Heart left ventricle (tissue), 13 donors: ENCODE results near the gene HNRNPK.

Experiments used
- CTCF ChIP-seq, 12 donors: fragments of 200-600 bp; sonication (generic) in 4 of 12; IDR thresholded peaks; one replicate each; pipeline versions ENCODE4 v1.5.0 to v1.8.0; 2018 to 2022; ENCODE audit warnings: antibody characterized with exemption in 12 of 12, mild to moderate bottlenecking in 5 of 12
- POLR2A ChIP-seq, 2 donors: fragments of 450-650 bp; IDR thresholded peaks; one replicate each; pipeline ENCODE4 v1.6.1; 2017; ENCODE audit warnings: antibody characterized with exemption in 2 of 2, mild to moderate bottlenecking in 2 of 2, moderate library complexity in 2 of 2
- donor health status: ischemic (EF 13 %, LVEDD 7.1; RV severe dilation, severe dysfunction).
- donor health status: DM: no; HTN: yes; CAD: no.
- donor health status: DM: no; HTN: no; CAD: no.
- donor health status: ischemic (EF 25% LVEDD 6.9; RV normal size, moderate dysfunction).
- donor health status: ischemic (EF 25% LVEDD 5.7; RV mildly dilated, moderate dysfunction).
- donor health status: ischemic (EF 35%, LVEDD 5.7; RV mildly dilated, moderate dysfunction).
- donor health status: nonischemic (EF 11% LVEDD 7.7; RV severe dilation, severe dysfunction).
- donor health status: DM: yes; HTN: yes; CAD: no.
- donor health status: PGD.
- donor health status: ischemic (EF 29% LVEDD 5.4; RV normal size, mild dysfunction).
- donor health status: nonischemic (EF 23%, LVEDD 6.1; RV moderate dilation, normal function).

GRCh38 chr9:83960991-83961390, 19.0 kb downstream of the HNRNPK start:
- TF ChIP-seq CTCF (IDR thresholded peaks at IDR 0.05) (no peak), POLR2A (IDR thresholded peaks at IDR 0.05) (no peak)
